ENCODE measurements around the gene MTAP. TPM values are rescaled to one million over a fixed set of nuclear protein-coding genes. Genes with fewer than 3 reads are reported as not detected.
"Not testable (repeated sequence)": the region's sequence is repeated elsewhere in the genome, so short reads cannot be mapped to it uniquely, and the experiment has no call there.

The MTAP gene
- total RNA-seq, 2 experiments from 2014 or later = 70.2 to 73.9 TPM

DNA sequence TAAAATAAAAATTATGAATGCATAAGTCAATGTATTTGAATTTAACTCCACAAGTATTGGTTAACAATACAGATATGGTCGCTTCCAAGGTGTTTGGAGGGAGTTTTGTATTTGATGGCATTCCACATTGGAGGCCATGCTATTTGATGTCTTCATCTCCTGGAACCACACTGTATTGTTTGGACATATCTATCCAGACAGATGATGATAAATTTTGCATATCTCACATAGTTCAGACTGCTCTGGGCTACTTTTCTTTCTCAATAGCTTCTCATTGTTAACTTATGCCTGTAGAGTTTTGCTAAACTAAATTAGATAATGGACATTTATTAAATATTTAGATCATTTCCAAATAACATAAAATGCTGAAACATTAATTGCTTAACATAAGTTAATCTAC is 133.7 kb downstream of the MTAP start:
- peaks cover 6% of the 10 kb centered on the region for H3K36me3 Mint-ChIP-seq (ENCODE audit: low read depth)
- no peaks in the 10 kb centered on the region for H3K9me3 Mint-ChIP-seq
- H3K27me3 Mint-ChIP-seq = no peaks in the 10 kb centered on the region
- DNase-seq (no peak), ATAC-seq (no peak)
- CTCF ChIA-PET = no interaction called here
- no peaks in the 10 kb centered on the region for H3K4me1 Mint-ChIP-seq (ENCODE audit: low read depth)
- no peak overlapping the region for H3K4me3 Mint-ChIP-seq
- intact Hi-C loops (cut with micrococcal nuclease) = no loop called here
- TF ChIP-seq, protein P1, sequence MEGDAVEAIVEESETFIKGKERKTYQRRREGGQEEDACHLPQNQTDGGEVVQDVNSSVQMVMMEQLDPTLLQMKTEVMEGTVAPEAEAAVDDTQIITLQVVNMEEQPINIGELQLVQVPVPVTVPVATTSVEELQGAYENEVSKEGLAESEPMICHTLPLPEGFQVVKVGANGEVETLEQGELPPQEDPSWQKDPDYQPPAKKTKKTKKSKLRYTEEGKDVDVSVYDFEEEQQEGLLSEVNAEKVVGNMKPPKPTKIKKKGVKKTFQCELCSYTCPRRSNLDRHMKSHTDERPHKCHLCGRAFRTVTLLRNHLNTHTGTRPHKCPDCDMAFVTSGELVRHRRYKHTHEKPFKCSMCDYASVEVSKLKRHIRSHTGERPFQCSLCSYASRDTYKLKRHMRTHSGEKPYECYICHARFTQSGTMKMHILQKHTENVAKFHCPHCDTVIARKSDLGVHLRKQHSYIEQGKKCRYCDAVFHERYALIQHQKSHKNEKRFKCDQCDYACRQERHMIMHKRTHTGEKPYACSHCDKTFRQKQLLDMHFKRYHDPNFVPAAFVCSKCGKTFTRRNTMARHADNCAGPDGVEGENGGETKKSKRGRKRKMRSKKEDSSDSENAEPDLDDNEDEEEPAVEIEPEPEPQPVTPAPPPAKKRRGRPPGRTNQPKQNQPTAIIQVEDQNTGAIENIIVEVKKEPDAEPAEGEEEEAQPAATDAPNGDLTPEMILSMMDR (IDR thresholded peaks at IDR 0.05) = no peak
- no peak overlapping the region for H3K27ac Mint-ChIP-seq
- POLR2A ChIA-PET = no interaction called here

DNA sequence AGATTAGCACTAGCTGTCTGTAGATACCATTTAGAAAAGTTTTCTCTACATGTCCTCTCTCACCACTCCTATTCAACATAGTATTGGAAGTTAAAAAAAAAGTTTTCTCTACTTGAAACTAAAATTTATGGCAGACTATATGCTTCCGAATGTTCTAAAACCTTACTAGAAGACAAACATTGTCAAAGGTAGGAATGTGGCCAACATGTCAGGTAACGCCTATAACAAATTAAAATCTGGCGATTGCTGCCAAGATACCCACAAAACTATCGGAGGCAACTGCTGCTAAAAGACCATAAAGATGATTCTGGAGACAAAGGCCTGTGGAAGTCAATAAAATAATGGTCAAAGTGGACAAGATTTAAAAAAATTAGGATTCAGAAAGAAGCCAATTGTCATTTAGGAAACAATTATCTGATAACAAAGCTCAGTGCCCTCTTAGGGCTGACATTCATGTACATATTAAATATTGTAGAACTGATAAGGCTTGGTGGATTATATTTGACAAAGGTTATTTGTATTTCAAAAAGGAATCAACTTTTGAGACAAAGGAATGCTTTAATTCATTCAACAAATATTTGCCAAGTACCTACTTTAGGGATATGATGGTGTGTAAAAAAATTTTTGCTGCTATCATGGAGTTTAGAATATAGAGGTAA is 139.0 kb downstream of the MTAP start:
- H3K27ac Mint-ChIP-seq = no peak overlapping the region
- no peak overlapping the region for H3K4me3 Mint-ChIP-seq
- peaks cover 17% of the 10 kb centered on the region for H3K27me3 Mint-ChIP-seq
- H3K4me1 Mint-ChIP-seq (ENCODE audit: low read depth) = no peaks in the 10 kb centered on the region
- ChIA-PET POLR2A (no interaction called here), CTCF (no interaction called here)
- TF ChIP-seq, protein P1 (IDR thresholded peaks at IDR 0.05) = no peak
- H3K9me3 Mint-ChIP-seq = no peaks in the 10 kb centered on the region
- intact Hi-C loops (cut with micrococcal nuclease) = loop anchor here (10.0 kb wide), 1 partner anchor 57 kb away; no protein-coding TSS in a partner anchor
- H3K36me3 Mint-ChIP-seq (ENCODE audit: low read depth) = no peaks in the 10 kb centered on the region
- DNase-seq (no peak), ATAC-seq (no peak)

DNA sequence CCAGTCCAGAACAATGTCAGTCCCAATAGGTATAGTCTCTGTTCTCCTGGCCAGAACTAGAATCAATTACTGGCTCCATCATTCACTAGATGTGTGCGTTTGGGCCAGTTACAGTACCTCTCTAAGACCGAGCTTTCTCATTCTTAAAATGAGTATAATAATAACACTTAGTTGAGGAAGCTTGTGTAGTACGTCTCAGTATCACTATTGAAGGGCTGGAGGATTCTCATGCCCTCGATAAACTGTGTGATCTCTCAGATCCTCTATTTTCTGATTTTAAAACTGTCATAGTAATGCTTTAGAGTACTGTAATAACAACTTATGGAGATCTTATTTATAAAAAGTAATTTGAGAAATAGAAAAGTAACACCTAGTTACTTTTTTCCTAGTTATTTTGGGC is 141.0 kb downstream of the MTAP start:
- Mint-ChIP-seq H3K27ac (no peak overlapping the region), H3K9me3 (peaks cover 2% of the 10 kb centered on the region), H3K4me3 (no peak overlapping the region), H3K36me3 (ENCODE audit: low read depth) (peaks cover 1% of the 10 kb centered on the region), H3K27me3 (peaks cover 22% of the 10 kb centered on the region), H3K4me1 (ENCODE audit: low read depth) (no peaks in the 10 kb centered on the region)
- intact Hi-C loops (cut with micrococcal nuclease) = loop anchor here (10.0 kb wide), 1 partner anchor 59 kb away; no protein-coding TSS in a partner anchor
- POLR2A ChIA-PET = interaction anchor here (0.6 kb wide), 1 partner anchor 28 kb away, joined by 3 read pairs; no protein-coding TSS in a partner anchor
- CTCF ChIA-PET = no interaction called here
- DNase-seq (no peak), ATAC-seq (no peak)
- TF ChIP-seq, protein P1 (IDR thresholded peaks at IDR 0.05) = no peak

DNA sequence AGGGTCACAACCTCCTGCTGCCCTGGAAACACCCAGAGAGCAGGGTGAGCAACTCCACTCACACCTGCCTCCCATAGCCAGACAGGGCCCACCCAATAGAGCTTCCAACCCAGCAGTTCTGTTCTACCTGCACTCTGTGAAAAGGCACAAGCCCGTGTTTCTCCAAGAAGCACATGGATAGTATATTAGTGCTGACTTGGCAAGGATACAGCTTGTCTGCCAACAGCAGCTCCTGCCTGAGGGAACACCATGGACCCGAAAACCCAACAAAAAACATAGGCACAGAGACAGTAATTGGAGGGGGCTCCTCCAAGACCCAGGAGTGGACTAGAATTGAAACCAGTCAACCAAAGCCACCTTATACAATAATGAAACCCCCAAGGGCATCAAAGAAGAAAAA is 143.2 kb downstream of the MTAP start:
- CTCF ChIA-PET = no interaction called here
- no peak overlapping the region for H3K27ac Mint-ChIP-seq
- H3K4me3 Mint-ChIP-seq = no peak overlapping the region
- no peak for ATAC-seq
- peaks cover 1% of the 10 kb centered on the region for H3K36me3 Mint-ChIP-seq (ENCODE audit: low read depth)
- TF ChIP-seq, protein P1 (IDR thresholded peaks at IDR 0.05) = no peak
- POLR2A ChIA-PET = no interaction called here
- no peaks in the 10 kb centered on the region for H3K4me1 Mint-ChIP-seq (ENCODE audit: low read depth)
- peaks cover 2% of the 10 kb centered on the region for H3K9me3 Mint-ChIP-seq
- DNase-seq = no peak
- H3K27me3 Mint-ChIP-seq = peaks cover 25% of the 10 kb centered on the region
- intact Hi-C loops (cut with micrococcal nuclease) = loop anchor here (10.0 kb wide), 1 partner anchor 61 kb away; no protein-coding TSS in a partner anchor

DNA sequence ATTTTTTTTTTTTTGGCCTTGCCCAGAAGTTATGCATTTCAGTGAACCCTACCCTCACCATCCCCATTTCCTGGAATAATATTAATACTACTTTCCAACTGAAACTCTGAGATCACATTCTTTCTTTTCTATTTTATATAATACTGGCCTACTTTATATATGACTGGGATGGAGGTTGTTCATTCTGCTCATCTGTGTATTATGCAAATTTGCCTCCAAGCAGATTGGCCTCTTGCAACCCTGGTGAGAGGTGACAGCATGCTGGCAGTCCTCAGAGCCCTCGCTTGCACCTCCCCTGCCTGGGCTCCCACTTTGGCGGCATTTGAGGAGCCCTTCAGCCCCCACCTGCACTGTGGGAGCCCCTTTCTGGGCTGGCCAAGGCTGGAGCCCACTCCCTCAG is 156.4 kb downstream of the MTAP start:
- DNase-seq (no peak), ATAC-seq (no peak)
- peaks cover 3% of the 10 kb centered on the region for H3K9me3 Mint-ChIP-seq
- no peak overlapping the region for H3K27ac Mint-ChIP-seq
- no peaks in the 10 kb centered on the region for H3K4me1 Mint-ChIP-seq (ENCODE audit: low read depth)
- H3K4me3 Mint-ChIP-seq = no peak overlapping the region
- POLR2A ChIA-PET = no interaction called here
- CTCF ChIA-PET = no interaction called here
- intact Hi-C loops (cut with micrococcal nuclease) = no loop called here
- TF ChIP-seq, protein P1 (IDR thresholded peaks at IDR 0.05) = no peak
- H3K27me3 Mint-ChIP-seq = peaks cover 37% of the 10 kb centered on the region
- no peaks in the 10 kb centered on the region for H3K36me3 Mint-ChIP-seq (ENCODE audit: low read depth)

DNA sequence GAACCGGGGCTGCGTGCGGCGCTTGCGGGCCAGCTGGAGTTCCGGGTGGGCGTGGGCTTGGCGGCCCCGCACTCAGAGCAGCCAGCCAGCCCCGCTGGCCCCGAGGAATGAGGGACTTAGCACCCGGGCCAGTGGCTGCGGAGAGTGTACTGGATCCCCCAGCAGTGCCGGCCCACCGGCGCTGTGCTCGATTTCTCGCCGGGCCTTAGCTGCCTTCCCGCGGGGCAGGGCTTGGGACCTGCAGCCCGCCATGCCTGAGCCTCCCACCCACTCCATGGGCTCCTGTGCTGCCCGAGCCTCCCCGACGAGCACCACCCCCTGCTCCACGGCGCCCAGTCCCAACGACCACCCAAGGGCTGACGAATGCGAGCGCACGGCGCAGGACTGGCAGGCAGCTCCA is 156.8 kb downstream of the MTAP start:
- H3K27ac Mint-ChIP-seq; H3K36me3 Mint-ChIP-seq (ENCODE audit: low read depth); H3K9me3 Mint-ChIP-seq; intact Hi-C loops (cut with micrococcal nuclease); H3K4me3 Mint-ChIP-seq; H3K4me1 Mint-ChIP-seq (ENCODE audit: low read depth); POLR2A ChIA-PET; DNase-seq; ATAC-seq: not testable (repeated sequence)
- peaks cover 41% of the 10 kb centered on the region for H3K27me3 Mint-ChIP-seq
- CTCF ChIA-PET = interaction anchor here (3.3 kb wide), 1 partner anchor 50 kb away, joined by 16 read pairs; the partner anchor contains the start of gene CDKN2B

Measured in activated CD8-positive, alpha-beta T cell treated with anti-CD3 and anti-CD28 coated beads for 36 hours (primary cell).